ENCODE results near the gene DMAC2L.
"Not testable (repeated sequence)": the region's sequence is repeated elsewhere in the genome, so short reads cannot be mapped to it uniquely, and the experiment has no call there.

The DMAC2L gene

GRCh38 chr14:50357124-50357523 is 45.0 kb downstream of the DMAC2L start:
- no peak for DNase-seq

GRCh38 chr14:50357753-50358395 is 45.8 kb downstream of the DMAC2L start:
- DNase-seq = no peak

DNA sequence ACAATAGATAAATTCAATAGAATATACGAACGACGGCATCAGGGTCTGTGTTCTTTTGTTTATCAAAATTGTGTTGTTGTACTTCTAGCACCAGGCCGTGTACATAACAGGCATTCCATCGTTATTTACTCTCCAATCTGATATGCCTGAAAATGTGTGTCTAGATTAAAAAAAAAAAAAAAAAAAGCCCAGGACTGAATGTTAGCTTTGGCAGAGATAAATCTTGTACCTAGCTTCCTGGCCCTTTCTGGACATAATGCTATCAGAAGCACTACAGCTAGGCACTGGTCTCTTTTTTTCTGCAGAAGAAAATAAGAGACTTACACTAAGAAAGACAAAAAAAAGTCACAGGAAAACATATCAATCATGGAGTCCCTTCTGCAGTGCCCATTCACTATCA is 47.5 kb downstream of the DMAC2L start:
- DNase-seq = no peak

- no peak for DNase-seq
Observed at GRCh38 chr14:50360093-50360492, 48.0 kb downstream of the DMAC2L start.

DNA sequence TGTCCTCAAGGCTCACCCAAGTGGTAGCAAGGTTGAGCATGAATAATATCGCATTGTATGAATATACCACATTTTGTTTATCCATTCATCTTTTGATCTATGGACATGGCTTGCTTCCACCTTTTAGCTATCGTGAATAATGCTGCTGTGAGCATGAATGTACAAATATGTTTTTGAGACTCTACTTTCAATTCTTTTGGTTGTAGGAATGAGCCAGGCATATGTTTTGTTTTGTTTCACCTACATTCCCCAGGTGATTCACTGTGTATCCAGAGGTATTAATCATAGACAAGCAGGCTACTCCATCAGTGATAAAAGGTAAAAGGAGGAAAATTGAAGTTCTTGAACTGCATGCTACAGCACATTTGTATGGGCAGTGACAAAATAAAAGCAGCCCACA is 48.7 kb downstream of the DMAC2L start:
- DNase-seq = no peak

DNA sequence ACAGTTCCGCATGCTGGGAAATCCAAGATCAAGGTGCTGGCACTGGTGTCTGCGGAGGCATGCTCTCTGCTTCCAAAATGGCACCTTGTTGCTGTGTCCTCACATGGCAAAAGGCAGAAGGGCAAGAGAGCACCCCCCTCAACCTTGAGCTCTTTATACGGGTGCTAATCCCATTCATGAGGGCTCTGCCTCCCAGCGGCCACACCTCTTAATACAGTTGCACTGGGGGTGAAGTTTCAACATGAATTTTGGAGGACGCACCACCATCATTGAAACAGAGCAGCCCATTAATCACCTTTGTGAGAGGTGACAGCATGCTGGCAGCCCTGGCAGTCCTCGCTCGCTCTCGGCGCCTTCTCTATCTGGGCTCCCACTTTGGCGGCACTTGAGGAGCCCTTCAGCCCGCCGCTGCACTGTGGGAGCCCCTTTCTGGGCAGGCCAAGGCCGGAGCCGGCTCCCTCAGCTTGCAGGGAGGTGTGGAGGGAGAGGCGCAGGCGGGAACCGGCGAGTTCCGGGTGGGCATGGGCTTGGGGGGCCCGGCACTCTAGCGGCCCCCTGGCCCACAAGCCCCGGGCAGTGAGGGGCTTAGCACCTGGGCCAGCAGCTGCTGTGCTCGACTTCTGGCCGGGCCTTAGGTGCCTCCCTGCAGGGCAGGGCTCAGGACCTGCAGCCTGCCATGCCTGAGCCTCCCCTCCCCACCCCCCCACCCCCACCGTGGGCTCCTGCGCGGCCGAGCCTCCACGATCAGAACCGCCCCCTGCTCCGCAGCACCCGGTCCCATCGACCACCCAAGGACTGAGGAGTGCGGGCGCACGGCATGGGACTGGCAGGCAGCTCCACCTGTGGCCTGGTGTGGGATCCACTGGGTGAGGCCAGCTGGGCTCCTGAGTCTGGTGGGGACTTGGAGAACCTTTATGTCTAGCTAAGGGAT is 49.6 kb downstream of the DMAC2L start:
- not testable (repeated sequence) for DNase-seq

DNA sequence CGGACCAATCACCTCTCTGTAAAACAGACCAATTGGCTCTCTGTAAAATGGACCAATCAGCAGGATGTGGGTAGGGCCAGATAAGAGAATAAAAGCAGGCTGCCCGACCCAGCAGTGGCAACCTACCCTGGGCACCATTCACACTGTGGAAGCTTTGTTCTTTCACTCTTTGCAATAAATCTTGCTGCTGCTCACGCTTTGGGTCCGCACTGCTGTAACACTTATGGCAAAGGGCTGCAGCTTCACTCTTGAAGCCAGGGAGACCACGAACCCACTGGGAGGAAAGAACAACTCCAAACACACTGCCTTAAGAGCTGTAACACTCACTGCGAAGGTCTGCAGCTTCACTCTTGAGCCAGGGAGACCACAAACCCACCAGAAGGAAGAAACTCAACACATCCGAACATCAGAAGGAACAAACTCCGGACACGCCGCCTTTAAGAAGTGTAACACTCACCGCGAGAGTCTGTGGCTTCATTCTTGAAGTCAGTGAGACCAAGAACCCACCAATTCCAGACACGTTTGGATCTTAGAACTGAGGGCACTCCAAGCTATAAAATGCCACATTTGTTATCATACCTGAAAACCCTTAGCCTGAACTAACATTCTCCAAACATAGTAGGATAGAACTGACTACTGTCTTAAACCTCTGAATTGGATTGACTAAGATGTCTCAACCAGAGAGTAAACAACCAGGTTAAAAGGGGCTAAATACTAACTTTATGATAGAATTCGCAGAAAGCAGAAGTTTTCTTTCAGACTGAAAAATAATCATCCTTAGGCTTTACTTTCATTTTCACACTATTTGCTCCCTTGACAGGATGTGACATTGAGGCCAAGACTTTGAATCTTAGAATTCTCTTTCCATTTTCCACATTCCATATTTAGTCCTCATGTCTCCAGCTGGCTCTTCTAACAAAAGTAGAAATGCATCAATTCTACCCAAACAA is 50.9 kb downstream of the DMAC2L start:
- DNase-seq = peak; percentile 3

DNA sequence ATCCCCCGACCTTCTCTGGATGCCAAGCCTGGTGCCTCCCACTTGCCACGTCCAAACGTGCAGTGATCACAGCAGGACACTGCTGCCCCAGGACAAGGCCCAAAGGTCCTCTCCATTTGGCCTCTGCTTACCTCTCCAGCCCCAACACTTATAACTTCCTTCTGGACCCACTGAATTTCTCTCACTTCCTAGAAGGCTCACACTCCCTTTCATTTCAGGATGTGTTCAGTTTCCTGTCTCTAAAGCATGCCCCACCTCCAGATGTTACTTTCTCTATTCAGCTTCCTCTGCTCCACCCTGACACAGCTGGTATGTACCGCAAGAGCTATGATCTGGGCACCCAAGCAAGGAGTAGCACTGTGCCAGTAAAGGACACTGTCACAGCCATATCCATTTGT is 51.6 kb downstream of the DMAC2L start:
- DNase-seq = peak; percentile 11

GRCh38 chr14:50364792-50365191 is 52.7 kb downstream of the DMAC2L start:
- no peak for DNase-seq

- not testable (repeated sequence) for DNase-seq
Observed at GRCh38 chr14:50365572-50365971, 53.4 kb downstream of the DMAC2L start.

DNA sequence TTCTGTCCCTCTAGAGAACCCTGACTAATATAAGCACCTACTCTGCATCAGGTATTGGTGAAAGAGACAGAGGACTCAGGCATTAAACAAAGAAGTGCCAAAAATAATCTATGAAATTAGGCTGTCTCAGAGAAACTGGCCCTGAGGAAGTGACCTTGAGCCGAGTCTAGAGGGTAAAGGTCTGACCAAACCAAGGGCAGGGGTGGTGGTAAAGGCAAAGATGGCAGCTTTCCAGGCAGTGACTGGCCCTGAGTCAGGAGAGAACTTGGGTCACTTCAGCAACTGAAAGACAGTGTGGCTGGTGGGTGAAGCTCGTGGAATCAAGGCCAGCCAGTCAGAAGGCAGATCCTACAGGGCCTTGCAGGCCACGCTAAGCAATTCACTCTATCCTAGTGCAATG is 54.0 kb downstream of the DMAC2L start:
- no peak for DNase-seq

- no peak for DNase-seq
Observed at GRCh38 chr14:50366589-50366988, 54.5 kb downstream of the DMAC2L start.

- DNase-seq = no peak
Observed at GRCh38 chr14:50371546-50371945, 59.4 kb downstream of the DMAC2L start.

DNA sequence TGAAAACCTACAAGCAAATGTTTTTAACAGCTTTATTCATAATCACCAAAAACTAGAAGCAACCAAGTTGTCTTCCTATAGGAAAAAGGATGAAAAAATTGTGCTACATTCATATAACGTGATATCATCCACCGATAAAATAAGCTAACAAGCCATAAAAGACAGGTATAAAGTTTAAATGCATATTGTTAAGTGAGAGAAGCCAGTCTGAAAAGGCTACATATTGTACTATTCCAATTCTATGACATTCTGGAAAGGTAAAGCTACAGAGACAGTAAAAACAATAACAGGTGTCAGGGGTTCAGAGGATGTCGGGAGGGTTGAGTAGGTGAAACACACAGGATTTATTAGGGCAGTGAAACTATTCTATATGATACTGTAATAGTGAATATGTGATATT is 61.8 kb downstream of the DMAC2L start:
- DNase-seq = no peak

GRCh38 chr14:50375760-50376159 is 63.6 kb downstream of the DMAC2L start:
- DNase-seq = no peak
